CD4-positive, alpha-beta T cell treated with Interleukin-2 at 100 ng/mL for 4 hours (primary cell): Measurements from ENCODE around the gene SLC7A14.
A peak's percentile ranks its signal among the peaks of the same experiment; 100 is the strongest.

ENCODE experiments used
- DNase-seq: peaks from one replicate; pipeline ENCODE4 v3.0.0-alpha.2; 2020; ENCODE audit warnings: low spot score

The SLC7A14 gene

GRCh38 chr3:170426240-170426797 lies 159.6 kb downstream of the SLC7A14 start:
- DNase-seq = no peak

- no peak for DNase-seq
Observed at GRCh38 chr3:170425491-170426239, 160.2 kb downstream of the SLC7A14 start.

GRCh38 chr3:170424879-170425278 lies 161.0 kb downstream of the SLC7A14 start:
- no peak for DNase-seq

- no peak for DNase-seq
Observed at GRCh38 chr3:170423001-170423615, 162.8 kb downstream of the SLC7A14 start.

GRCh38 chr3:170421758-170422157 lies 164.1 kb downstream of the SLC7A14 start:
- no peak for DNase-seq

- no peak for DNase-seq
Observed at GRCh38 chr3:170421111-170421641, 164.7 kb downstream of the SLC7A14 start.

GRCh38 chr3:170420307-170420821 lies 165.5 kb downstream of the SLC7A14 start:
- DNase-seq = no peak

GRCh38 chr3:170419557-170420087 lies 166.3 kb downstream of the SLC7A14 start:
- DNase-seq = no peak

GRCh38 chr3:170418422-170419398 lies 167.2 kb downstream of the SLC7A14 start, which contains the start of gene CLDN11:
Gene CLDN11, plus strand, starts transcription at chr3:170418868. Its CDS starts 199 bp downstream, at chr3:170419067.
- no peak for DNase-seq

- no peak for DNase-seq
Observed at GRCh38 chr3:170417090-170417489, 168.8 kb downstream of the SLC7A14 start.

GRCh38 chr3:170414202-170414663 lies 171.6 kb downstream of the SLC7A14 start:
- peak; percentile 64 for DNase-seq

GRCh38 chr3:170413291-170413690 lies 172.6 kb downstream of the SLC7A14 start:
- no peak for DNase-seq

GRCh38 chr3:170410428-170411029 lies 175.3 kb downstream of the SLC7A14 start:
- DNase-seq = peak; percentile 21
